HUDEP-2 (cell line): ENCODE results near the gene ANAPC5.
"Not testable (repeated sequence)": the region's sequence is repeated elsewhere in the genome, so short reads cannot be mapped to it uniquely, and the experiment has no call there.

ENCODE experiments used
- DNase-seq, 76 experiments: peaks; one replicate each; lab custom pipeline; 2025; ENCODE audit not compliant: unreplicated experiment in 76 of 76; lab: John Stamatoyannopoulos, UW

Gene ANAPC5

GRCh38 chr12:121351820-121352681 is at the start of gene ANAPC5:
Gene ANAPC5, minus strand, starts transcription at chr12:121352411. Its CDS starts 71 bp downstream, at chr12:121352340.
- DNase-seq, result peak; percentile 44 to 97 (median 93)

- peak in 26 of 76 experiments; percentile 5 to 67 (median 26) for DNase-seq
These were observed 48.3 kb upstream of the ANAPC5 start for GRCh38 chr12:121400332-121401139.

- peak; percentile 63 to 99 (median 97) for DNase-seq
These were observed 47.5 kb upstream of the ANAPC5 start, which contains the start of gene RNF34 for GRCh38 chr12:121399391-121400331. Gene RNF34, plus strand, starts transcription at chr12:121400118. Its CDS starts 95 bp downstream, at chr12:121400213.

- DNase-seq, result no peak
These were observed 46.1 kb upstream of the ANAPC5 start for GRCh38 chr12:121398355-121398754.

GRCh38 chr12:121397521-121397920 is 45.3 kb upstream of the ANAPC5 start:
- DNase-seq, result no peak

GRCh38 chr12:121392325-121392716 is 40.1 kb upstream of the ANAPC5 start:
- no peak for DNase-seq

GRCh38 chr12:121391619-121392324 is 39.6 kb upstream of the ANAPC5 start:
- peak in 25 of 76 experiments; percentile 2 to 58 (median 24) for DNase-seq

GRCh38 chr12:121390856-121391255 is 38.6 kb upstream of the ANAPC5 start:
- DNase-seq, result no peak

- DNase-seq, result no peak
These were observed 36.3 kb upstream of the ANAPC5 start for GRCh38 chr12:121388421-121388981.

GRCh38 chr12:121384891-121385290 is 32.7 kb upstream of the ANAPC5 start:
- not testable (repeated sequence) for DNase-seq

- peak in 1 of 76 experiments; percentile 2 for DNase-seq
These were observed 31.4 kb upstream of the ANAPC5 start for GRCh38 chr12:121383601-121384021.

- DNase-seq, result no peak
These were observed 27.7 kb upstream of the ANAPC5 start for GRCh38 chr12:121379945-121380344.

- DNase-seq, result no peak
These were observed 26.5 kb upstream of the ANAPC5 start for GRCh38 chr12:121378736-121379135.

GRCh38 chr12:121376754-121377697 is 24.8 kb upstream of the ANAPC5 start:
- DNase-seq, result no peak

- not testable (repeated sequence) for DNase-seq
These were observed 22.9 kb upstream of the ANAPC5 start for GRCh38 chr12:121374945-121375584.

GRCh38 chr12:121374336-121374735 is 22.1 kb upstream of the ANAPC5 start:
- not testable (repeated sequence) for DNase-seq

- DNase-seq, result no peak
These were observed 21.5 kb upstream of the ANAPC5 start for GRCh38 chr12:121373755-121374154.

- DNase-seq, result no peak
These were observed 19.2 kb upstream of the ANAPC5 start for GRCh38 chr12:121371404-121371803.
